HG03135 (cell line): ENCODE measurements around the gene CCDC82.
A peak's percentile ranks its signal among the peaks of the same experiment; 100 is the strongest.

ENCODE experiments used
- ATAC-seq: cut with Tn5 transposase; IDR thresholded peaks from one replicate; pipeline ENCODE4 v1.9.1; 2021; ENCODE audit warnings: mild to moderate bottlenecking, moderate library complexity; ENCODE audit not compliant: unreplicated experiment

The CCDC82 gene

GRCh38 chr11:96365493-96365892, 24.2 kb downstream of the CCDC82 start:
- no peak for ATAC-seq

DNA sequence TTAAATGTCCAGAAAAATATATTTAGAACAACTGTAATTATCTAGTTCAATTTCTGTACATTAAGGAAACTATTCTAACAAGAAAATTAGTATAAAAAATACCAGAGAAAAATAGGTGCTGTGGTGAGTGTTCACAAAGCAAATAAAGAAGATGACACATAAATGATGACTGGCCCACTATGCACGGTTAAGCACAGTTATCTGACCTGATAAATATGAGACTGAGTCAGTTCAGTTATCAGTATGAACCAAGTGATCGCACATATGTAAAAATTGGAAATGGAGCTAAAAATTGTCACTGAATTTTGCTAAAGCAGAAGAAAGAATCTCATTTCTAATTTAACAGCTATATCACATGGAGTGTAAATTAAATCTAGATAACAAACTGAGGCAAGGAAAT, 27.9 kb downstream of the CCDC82 start:
- no peak for ATAC-seq

- no peak for ATAC-seq
These were observed 31.4 kb downstream of the CCDC82 start for GRCh38 chr11:96358321-96358720.

DNA sequence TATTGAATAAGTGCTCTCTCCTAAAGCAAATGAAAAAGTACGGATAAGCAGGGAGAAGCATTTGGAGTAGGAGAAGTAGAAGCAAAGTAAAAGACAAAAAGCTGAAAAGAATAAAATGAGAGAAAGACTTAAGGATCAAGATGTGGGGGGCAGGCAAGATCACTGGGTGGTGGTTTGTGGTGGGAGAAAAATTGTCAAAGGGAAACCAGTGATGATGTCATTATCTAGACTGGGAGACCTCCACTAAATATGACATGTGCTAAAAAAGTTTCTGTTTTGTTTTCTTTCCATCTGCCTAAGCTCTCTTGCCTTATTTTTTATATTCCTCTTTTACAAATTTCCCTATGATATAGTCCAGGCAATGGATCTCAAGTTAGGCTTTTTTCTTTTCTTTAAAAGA, 31.9 kb downstream of the CCDC82 start:
- ATAC-seq = peak; percentile 55

DNA sequence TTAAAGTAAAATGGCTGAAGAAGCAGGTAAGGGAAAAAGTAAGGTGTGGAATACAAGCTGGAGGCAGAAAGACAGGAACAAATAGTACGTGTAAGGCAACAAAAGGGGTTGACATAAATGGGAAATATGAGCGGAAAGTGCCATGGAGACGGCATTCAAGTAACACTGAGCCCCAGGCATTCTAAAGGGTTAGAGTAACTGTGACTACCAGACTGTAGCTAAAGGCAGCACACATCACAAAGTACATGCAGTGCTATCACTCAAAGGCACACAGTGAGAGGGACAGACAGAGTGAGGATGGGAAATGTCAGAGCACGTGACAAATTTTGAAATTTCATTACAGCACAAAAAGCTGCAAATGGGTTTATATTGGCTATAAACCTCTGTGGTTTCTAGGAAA, 32.9 kb downstream of the CCDC82 start:
- ATAC-seq = no peak

GRCh38 chr11:96342961-96343711, 46.6 kb downstream of the CCDC82 start, which contains the start of gene MAML2:
TSS of gene MAML2 (minus strand) at chr11:96343195. CDS start at chr11:96341895, 1,300 bp downstream.
- ATAC-seq = peak; percentile 83

- ATAC-seq = no peak
These were observed 47.4 kb downstream of the CCDC82 start for GRCh38 chr11:96342014-96342960.

- ATAC-seq = peak; percentile 48
These were observed 48.3 kb downstream of the CCDC82 start for GRCh38 chr11:96341211-96342013.

DNA sequence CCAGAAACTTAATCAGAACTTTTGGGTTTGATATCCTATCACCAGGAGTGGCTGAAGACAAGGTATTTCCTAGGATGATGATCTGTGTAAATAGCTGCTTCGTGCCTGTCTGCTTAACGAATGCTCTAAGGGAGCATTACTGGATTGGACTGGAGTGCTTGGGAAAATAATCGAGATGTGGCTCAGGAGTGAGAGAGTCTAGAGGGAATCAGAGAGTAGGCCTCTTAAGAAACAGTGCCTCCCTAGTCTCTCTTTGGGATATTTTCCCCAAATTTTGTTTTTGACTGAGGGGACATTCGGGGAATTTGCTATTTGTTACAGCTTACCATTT, 49.2 kb downstream of the CCDC82 start:
- ATAC-seq = no peak

DNA sequence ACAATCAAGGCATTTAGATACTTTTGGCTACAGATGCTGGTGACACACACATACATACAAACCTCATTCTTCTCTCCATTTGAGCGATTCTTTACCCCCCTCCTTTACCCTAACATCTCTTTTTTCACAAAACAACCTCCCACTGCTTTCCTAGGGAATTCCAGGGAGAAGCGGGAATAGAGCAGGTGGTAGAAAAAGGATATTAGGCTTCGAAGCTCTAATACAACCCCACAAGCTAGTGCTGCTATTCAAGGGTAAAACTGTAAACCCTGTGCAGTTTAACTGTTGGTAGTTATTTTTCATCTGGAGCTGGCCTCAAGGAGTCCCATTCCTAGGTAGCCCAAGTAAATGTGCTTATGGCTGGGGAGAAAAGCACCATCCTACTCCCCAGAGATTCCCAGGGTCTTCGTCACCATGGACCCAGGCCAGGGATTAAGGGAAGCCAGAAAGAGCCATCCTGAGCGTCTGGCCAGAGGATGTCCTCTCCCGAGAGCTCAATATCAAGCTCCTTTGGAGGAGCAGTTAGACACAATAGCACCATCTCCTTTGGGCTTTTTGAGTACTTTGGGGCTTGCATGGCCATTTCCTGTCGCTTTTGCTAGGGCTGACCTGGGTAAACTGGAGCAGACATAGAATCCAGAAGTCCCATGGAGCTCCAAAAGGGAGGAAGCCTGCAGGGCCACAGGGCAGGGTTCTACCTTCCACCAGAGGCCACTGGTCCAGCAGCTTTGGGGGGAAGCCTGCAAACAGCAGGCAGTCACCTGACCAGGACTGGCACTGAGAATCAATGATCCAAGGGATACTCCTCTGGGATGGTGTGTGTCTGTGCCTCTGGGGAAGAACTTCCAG, 49.8 kb downstream of the CCDC82 start:
- no peak for ATAC-seq

GRCh38 chr11:96338910-96339705, 50.6 kb downstream of the CCDC82 start:
- ATAC-seq = peak; percentile 40

- peak; percentile 26 for ATAC-seq
These were observed 51.9 kb downstream of the CCDC82 start for GRCh38 chr11:96337541-96338431.

DNA sequence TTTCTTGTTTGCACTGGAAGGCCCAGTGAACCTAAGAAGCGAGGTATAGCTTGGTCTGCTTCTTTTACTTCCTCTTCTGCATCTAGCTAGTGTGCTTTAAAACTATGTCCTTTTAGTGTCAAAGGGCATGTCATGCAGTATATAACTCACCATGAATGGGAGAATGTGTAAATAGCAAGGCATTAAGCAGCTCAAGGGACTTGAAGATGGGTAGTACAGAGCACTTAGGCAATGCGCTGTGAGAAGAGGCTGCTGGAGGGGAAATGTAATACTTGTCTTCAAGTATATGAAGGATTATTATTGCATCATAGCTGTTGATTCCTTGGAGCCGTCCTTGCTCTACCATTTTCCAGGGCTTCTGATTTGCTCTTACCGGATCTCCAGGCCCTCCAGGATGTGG, 54.3 kb downstream of the CCDC82 start:
- ATAC-seq = no peak

- ATAC-seq = no peak
These were observed 55.5 kb downstream of the CCDC82 start for GRCh38 chr11:96334219-96334618.

DNA sequence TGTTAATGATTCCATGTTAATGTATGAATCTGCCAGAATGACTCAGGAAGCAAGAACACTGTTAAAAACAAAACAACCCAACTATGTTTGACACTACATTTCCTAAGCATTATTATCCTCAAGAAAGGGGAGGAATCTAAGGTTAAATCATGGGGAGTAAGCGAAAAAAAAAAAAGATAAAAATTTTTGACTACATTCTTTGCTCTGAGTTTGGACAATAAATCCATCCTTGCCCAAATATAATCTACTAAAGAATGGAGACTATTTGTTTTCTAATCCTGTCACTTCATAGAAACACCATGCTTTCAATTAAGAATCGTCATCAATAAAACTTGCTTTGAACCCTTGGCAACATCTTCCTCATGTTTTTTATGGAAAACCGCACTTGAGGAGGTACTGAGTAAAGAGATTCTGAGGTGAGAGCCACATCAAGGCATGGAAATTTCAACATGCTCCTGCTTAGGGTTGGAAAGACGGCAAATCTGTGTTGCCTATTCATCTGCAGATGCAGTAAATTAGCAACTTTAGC, 56.5 kb downstream of the CCDC82 start:
- no peak for ATAC-seq

- no peak for ATAC-seq
These were observed 57.5 kb downstream of the CCDC82 start for GRCh38 chr11:96332126-96332771.

GRCh38 chr11:96331699-96332116, 58.0 kb downstream of the CCDC82 start:
- ATAC-seq = no peak

- no peak for ATAC-seq
These were observed 59.2 kb downstream of the CCDC82 start for GRCh38 chr11:96330511-96330859.
